ENCODE measurements around the gene NRSN2. TPM values are rescaled to one million over a fixed set of nuclear protein-coding genes. Genes with fewer than 3 reads are reported as not detected.
"Not testable (repeated sequence)": the region's sequence is repeated elsewhere in the genome, so short reads cannot be mapped to it uniquely, and the experiment has no call there.

The NRSN2 gene
- total RNA-seq, 1 donor = 34.2 TPM

- DNase-seq (ENCODE audit: low read depth) = no peak
- H3K4me3 ChIP-seq (ENCODE audit: low read depth, low read length) = peak overlapping the region; percentile 86
- TF ChIP-seq CTCF (IDR thresholded peaks at IDR 0.05; ENCODE audit: insufficient read depth, low read length) = no peak
These were observed 775 bp upstream of the NRSN2 start for GRCh38 chr20:346033-346639.

- TF ChIP-seq CTCF (IDR thresholded peaks at IDR 0.05; ENCODE audit: insufficient read depth, low read length) = no peak
- no peak for DNase-seq (ENCODE audit: low read depth)
These were observed 367 bp downstream of the NRSN2 start for GRCh38 chr20:347317-347639.

GRCh38 chr20:347640-348484 lies 951 bp downstream of the NRSN2 start:
- peak; percentile 89 for DNase-seq (ENCODE audit: low read depth)
- no peak for TF ChIP-seq CTCF (IDR thresholded peaks at IDR 0.05; ENCODE audit: insufficient read depth, low read length)
- H3K4me3 ChIP-seq (ENCODE audit: low read depth, low read length) = peak overlapping the region; percentile 86

More at GRCh38 chr20:347317-347639, 367 bp downstream of the NRSN2 start:
- peak overlapping the region; percentile 86 for H3K4me3 ChIP-seq (ENCODE audit: low read depth, low read length)

- TF ChIP-seq CTCF (IDR thresholded peaks at IDR 0.05; ENCODE audit: insufficient read depth, low read length) = no peak
- no peak overlapping the region for H3K4me3 ChIP-seq (ENCODE audit: low read depth, low read length)
- no peak for DNase-seq (ENCODE audit: low read depth)
These were observed 2.3 kb downstream of the NRSN2 start for GRCh38 chr20:348972-349841.

- DNase-seq (ENCODE audit: low read depth) = no peak
- no peak for TF ChIP-seq CTCF (IDR thresholded peaks at IDR 0.05; ENCODE audit: insufficient read depth, low read length)
- no peak overlapping the region for H3K4me3 ChIP-seq (ENCODE audit: low read depth, low read length)
These were observed 6.3 kb downstream of the NRSN2 start for GRCh38 chr20:353166-353565.

- peak; percentile 95 for TF ChIP-seq CTCF (IDR thresholded peaks at IDR 0.05; ENCODE audit: insufficient read depth, low read length)
- no peak overlapping the region for H3K4me3 ChIP-seq (ENCODE audit: low read depth, low read length)
- peak; percentile 80 for DNase-seq (ENCODE audit: low read depth)
These were observed 7.5 kb downstream of the NRSN2 start for GRCh38 chr20:354298-354977.

GRCh38 chr20:356154-356553 lies 9.2 kb downstream of the NRSN2 start:
- H3K4me3 ChIP-seq (ENCODE audit: low read depth, low read length); DNase-seq (ENCODE audit: low read depth): not testable (repeated sequence)

All from fibroblast of the aortic adventitia (primary cell).